ENCODE results near the gene ARMC2. TPM values are rescaled to one million over a fixed set of nuclear protein-coding genes. Genes with fewer than 3 reads are reported as not detected.

The ARMC2 gene
- total and polyA plus RNA-seq, 2 of the 4 experiments (the other 2 are of a cell fraction) = 0.72 to 3.9 TPM

DNA sequence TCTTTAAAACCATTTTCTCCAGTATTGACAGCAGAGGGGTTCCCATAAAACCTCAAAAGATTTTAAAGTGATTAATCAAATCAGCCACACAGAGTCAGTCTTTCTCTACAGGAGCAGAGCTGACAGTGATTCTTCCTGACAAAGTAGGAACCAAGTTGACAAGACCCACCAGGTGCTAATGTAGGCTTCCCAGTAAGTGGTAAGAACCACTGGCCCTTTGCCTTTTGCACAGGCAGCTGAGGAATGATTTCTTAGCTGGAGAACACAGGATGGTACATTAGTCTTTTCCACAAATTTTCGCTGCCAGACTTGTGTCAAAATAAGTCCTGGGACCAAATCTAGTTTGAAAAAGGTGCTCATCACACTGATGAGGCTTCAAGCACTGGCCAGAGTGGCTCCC lies 95.8 kb downstream of the ARMC2 start:
- H3K4me3 ChIP-seq (ENCODE audit: insufficient read depth, low read depth, low read length) = no peak overlapping the region
- ATAC-seq (ENCODE audit: low read depth) = no peak
- H3K9me1 ChIP-seq (ENCODE audit: insufficient read depth, low read length) = peaks cover 14% of the 10 kb centered on the region
- H3K23ac ChIP-seq (ENCODE audit: low read depth, low read length) = no peak overlapping the region
- no peak overlapping the region for H3K56ac ChIP-seq (ENCODE audit: extremely low read depth, insufficient read depth, low read length)
- no peaks in the 10 kb centered on the region for H3K9me3 ChIP-seq (ENCODE audit: control insufficient read depth, insufficient read depth, low read length)
- 0 out of 2 replicates have a peak overlapping the region, but pooled peaks have one; percentile 33 for H2BK20ac ChIP-seq (ENCODE audit: low read depth, low read length)
- BruUV-seq (replicated peaks) = no TSS peak
- TF ChIP-seq FOS (IDR thresholded peaks at IDR 0.05; ENCODE audit: low read depth, low read length) = no peak
- no peak for TF ChIP-seq RFX5 (IDR thresholded peaks at IDR 0.05; ENCODE audit: low read depth, low read length)
- no peak for TF ChIP-seq BHLHE40 (IDR thresholded peaks at IDR 0.05; ENCODE audit: low read depth, low read length)
- no peak for TF ChIP-seq CEBPB (IDR thresholded peaks at IDR 0.05; ENCODE audit: low read depth, low read length)
- no peak for TF ChIP-seq RCOR1 (IDR thresholded peaks at IDR 0.05; ENCODE audit: insufficient replicate concordance, low read length)
- no peak for TF ChIP-seq NFE2L2 (IDR thresholded peaks at IDR 0.05; ENCODE audit: low read depth, low read length)
- TF ChIP-seq CHD1 (IDR thresholded peaks at IDR 0.05; ENCODE audit: low read depth, low read length) = no peak
- TF ChIP-seq MAZ (IDR thresholded peaks at IDR 0.05; ENCODE audit: borderline replicate concordance, low read depth, low read length) = no peak
- TF ChIP-seq, protein P1, sequence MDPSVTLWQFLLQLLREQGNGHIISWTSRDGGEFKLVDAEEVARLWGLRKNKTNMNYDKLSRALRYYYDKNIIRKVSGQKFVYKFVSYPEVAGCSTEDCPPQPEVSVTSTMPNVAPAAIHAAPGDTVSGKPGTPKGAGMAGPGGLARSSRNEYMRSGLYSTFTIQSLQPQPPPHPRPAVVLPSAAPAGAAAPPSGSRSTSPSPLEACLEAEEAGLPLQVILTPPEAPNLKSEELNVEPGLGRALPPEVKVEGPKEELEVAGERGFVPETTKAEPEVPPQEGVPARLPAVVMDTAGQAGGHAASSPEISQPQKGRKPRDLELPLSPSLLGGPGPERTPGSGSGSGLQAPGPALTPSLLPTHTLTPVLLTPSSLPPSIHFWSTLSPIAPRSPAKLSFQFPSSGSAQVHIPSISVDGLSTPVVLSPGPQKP (IDR thresholded peaks at IDR 0.05; ENCODE audit: borderline replicate concordance, low read depth, low read length) = no peak
- no peak for TF ChIP-seq MAFK (IDR thresholded peaks at IDR 0.05; ENCODE audit: low read depth, low read length)
- no peak for TF ChIP-seq SMC3 (IDR thresholded peaks at IDR 0.05; ENCODE audit: low read depth, low read length)
- TF ChIP-seq POLR2A (IDR thresholded peaks at IDR 0.05; ENCODE audit: low read depth, low read length) = no peak
- no peak overlapping the region for H2BK5ac ChIP-seq (ENCODE audit: low read depth, low read length, poor library complexity, severe bottlenecking)
- H4K8ac ChIP-seq (ENCODE audit: low read depth in 2 of 2, low read length in 2 of 2) = peak overlapping the region; percentile 9 to 20; a peak in 1 of 4 replicates
- H2BK15ac ChIP-seq (ENCODE audit: low read depth, low read length) = no peak overlapping the region
- no peak overlapping the region for H3K9ac ChIP-seq (ENCODE audit: low read depth, low read length)
- H3K4me1 ChIP-seq (ENCODE audit: control insufficient read depth, insufficient read depth, low read length) = peaks cover 18% of the 10 kb centered on the region
- no peak overlapping the region for H2AK9ac ChIP-seq (replicated peaks; ENCODE audit: low read depth, low read length, poor library complexity)
- intact Hi-C loops (cut with micrococcal nuclease) = no loop called here
- H3K79me1 ChIP-seq (ENCODE audit: low read depth in 1 of 2, low read length in 2 of 2) = no peaks in the 10 kb centered on the region
- no peak overlapping the region for H3K4me2 ChIP-seq (ENCODE audit: low read depth, low read length)
- WGBS, 2 experiments (ENCODE audit: extremely low coverage in 2 of 2, insufficient read length in 1 of 2) = no CpG with 5 or more reads among the region's 1 CpG
- in situ Hi-C loops (cut with MboI; ENCODE audit: low sequenced_read_pairs) = no loop called here
- ChIA-PET POLR2A (ENCODE audit: unreplicated experiment) (no interaction called here), CTCF (no interaction called here)
- no peaks in the 10 kb centered on the region for H3K27me3 ChIP-seq (ENCODE audit: control insufficient read depth, insufficient read depth, low read length)
- H4K91ac ChIP-seq (ENCODE audit: insufficient read depth, low read depth, low read length) = no peak overlapping the region
- 0 out of 2 replicates have a peak overlapping the region, but pooled peaks have one; percentile 25 for H2AK5ac ChIP-seq (ENCODE audit: low read depth, low read length)
- peak overlapping the region; percentile 55 for H3K14ac ChIP-seq (replicated peaks; ENCODE audit: low read depth, low read length)
- H3K27ac ChIP-seq (ENCODE audit: insufficient read depth, low read length) = peak overlapping the region; percentile 37; the same call in 1 of the 2 replicates
- H2BK120ac ChIP-seq (ENCODE audit: low read depth, low read length) = peak overlapping the region; percentile 20; the same call in 1 of the 2 replicates
- peak overlapping the region; percentile 3 for H2AFZ ChIP-seq (replicated peaks; ENCODE audit: low read length, poor library complexity)
- no peak overlapping the region; the same call in 1 of the 2 replicates for H3K4ac ChIP-seq (ENCODE audit: low read depth, low read length)
- H4K5ac ChIP-seq (ENCODE audit: low read depth, low read length) = peak overlapping the region; percentile 24; the same call in 1 of the 2 replicates
- no peaks in the 10 kb centered on the region for H4K20me1 ChIP-seq (ENCODE audit: insufficient read depth, low read length)
- dilution Hi-C loops (cut with HindIII; ENCODE audit: low sequenced_read_pairs, unreplicated experiment) = no loop called here
- no peak for DNase-seq
- H3K18ac ChIP-seq (ENCODE audit: low read depth, low read length) = no peak overlapping the region
- H3K36me3 ChIP-seq (ENCODE audit: control insufficient read depth, insufficient read depth, low read length) = no peaks in the 10 kb centered on the region
